Breast epithelium (tissue), 4 donors: Measurements from ENCODE around the gene KCNIP4. TPM values are rescaled to one million over a fixed set of nuclear protein-coding genes. Genes with fewer than 3 reads are reported as not detected.

ENCODE experiments used
- DNase-seq, 2 donors: peaks; one replicate each; pipeline ENCODE4 v3.0.0-alpha.2; 2019; ENCODE audit warnings: low spot score in 2 of 2
- H3K27ac ChIP-seq, 2 donors: fragments of 200-600 bp; sonication (generic) in 1 of 2; one replicate each; pipeline ENCODE4 v1.5.1; 2016 to 2019; ENCODE audit warnings: mild to moderate bottlenecking in 1 of 2
- H3K27me3 ChIP-seq, 2 donors: fragments of 200-600 bp; sonication (generic) in 1 of 2; one replicate each; pipeline versions ENCODE4 v1.5.1 to v1.6.0; 2017 to 2019; ENCODE audit warnings: control low read depth in 1 of 2, mild to moderate bottlenecking in 1 of 2
- H3K36me3 ChIP-seq: fragments of 200-600 bp; one replicate; pipeline ENCODE4 v1.5.1; 2019
- H3K4me1 ChIP-seq, 2 donors: fragments of 200-600 bp; sonication (generic); one replicate each; pipeline ENCODE4 v1.5.1; 2016 to 2019; ENCODE audit warnings: control low read depth in 1 of 2
- H3K4me3 ChIP-seq, 3 donors: fragments of 200-600 bp; sonication (generic); 1 replicate in 2 of 3; 2 replicates in 1 of 3; pipeline ENCODE4 v1.5.1; 2016 to 2019; ENCODE audit warnings: mild to moderate bottlenecking in 3 of 3, moderate library complexity in 2 of 3
- H3K9me3 ChIP-seq, 2 donors: fragments of 200-600 bp; sonication (generic) in 1 of 2; one replicate each; pipeline ENCODE4 v1.5.1; 2016 to 2019; ENCODE audit warnings: control low read depth in 1 of 2
- POLR2A ChIP-seq: fragments of 450-650 bp; IDR thresholded peaks from one replicate; pipeline ENCODE4 v1.6.1; 2016; ENCODE audit warnings: antibody characterized with exemption, mild to moderate bottlenecking, moderate library complexity
- POLR2AphosphoS5 ChIP-seq, 3 donors: sonication (generic); formaldehyde crosslinking; IDR thresholded peaks; one replicate each; pipeline ENCODE4 v1.6.1; 2017; ENCODE audit warnings: antibody characterized with exemption in 3 of 3
- intact Hi-C: fragments of 100-400 bp; cut with DNase I; formaldehyde crosslinking; loops from one replicate; pipeline ENCODE4 v1.15.1; 2023; ENCODE audit warnings: low total_unique reads
- total RNA-seq, 3 donors: library from RNA; depleted of rRNA; stranded (reverse); fragments of >200 nt; gene quantifications; one replicate each; pipeline ENCODE4 v1.1.0, GENCODE V29; 2016
- TF ChIP-seq, protein P1 (sequence below), 3 donors: fragments of 450-650 bp; IDR thresholded peaks; one replicate each; pipeline ENCODE4 v1.5.1; 2016 to 2017; ENCODE audit warnings: antibody characterized with exemption in 3 of 3, mild to moderate bottlenecking in 3 of 3, moderate library complexity in 3 of 3

The KCNIP4 gene
- total RNA-seq, 3 donors from 2014 or later = 0.44 to 0.66 TPM; not detected in 1

DNA sequence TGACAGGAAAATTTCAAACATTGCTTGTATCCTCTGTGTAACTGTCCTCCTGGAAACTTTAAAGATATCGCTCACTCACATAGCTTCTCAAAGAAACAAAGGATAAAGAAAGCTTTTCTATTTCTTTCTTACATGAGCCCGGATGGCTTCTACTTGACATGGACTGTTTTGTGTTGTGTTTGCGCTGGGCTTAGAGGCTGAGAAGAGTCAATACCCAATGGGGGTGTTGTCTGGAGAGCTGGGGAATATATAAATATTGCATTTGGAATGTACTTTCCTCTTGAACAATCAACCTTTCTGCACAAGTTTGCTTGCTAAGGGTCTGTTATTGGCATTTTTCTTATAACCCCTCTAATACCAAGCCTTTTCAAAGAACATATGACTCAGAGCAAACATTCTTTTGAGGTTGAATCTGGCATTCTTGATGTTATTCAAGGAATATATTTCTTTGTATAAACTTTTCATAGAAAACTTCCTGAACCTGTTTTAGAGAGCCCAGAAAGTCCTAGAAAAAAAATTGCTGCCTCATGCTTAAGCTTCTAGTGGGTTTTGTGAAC is 916.4 kb downstream of the KCNIP4 start:
- no peak overlapping the region for H3K27ac ChIP-seq
- TF ChIP-seq POLR2A (no peak), POLR2AphosphoS5 (IDR thresholded peaks at IDR 0.05) (no peak)
- TF ChIP-seq, protein P1, sequence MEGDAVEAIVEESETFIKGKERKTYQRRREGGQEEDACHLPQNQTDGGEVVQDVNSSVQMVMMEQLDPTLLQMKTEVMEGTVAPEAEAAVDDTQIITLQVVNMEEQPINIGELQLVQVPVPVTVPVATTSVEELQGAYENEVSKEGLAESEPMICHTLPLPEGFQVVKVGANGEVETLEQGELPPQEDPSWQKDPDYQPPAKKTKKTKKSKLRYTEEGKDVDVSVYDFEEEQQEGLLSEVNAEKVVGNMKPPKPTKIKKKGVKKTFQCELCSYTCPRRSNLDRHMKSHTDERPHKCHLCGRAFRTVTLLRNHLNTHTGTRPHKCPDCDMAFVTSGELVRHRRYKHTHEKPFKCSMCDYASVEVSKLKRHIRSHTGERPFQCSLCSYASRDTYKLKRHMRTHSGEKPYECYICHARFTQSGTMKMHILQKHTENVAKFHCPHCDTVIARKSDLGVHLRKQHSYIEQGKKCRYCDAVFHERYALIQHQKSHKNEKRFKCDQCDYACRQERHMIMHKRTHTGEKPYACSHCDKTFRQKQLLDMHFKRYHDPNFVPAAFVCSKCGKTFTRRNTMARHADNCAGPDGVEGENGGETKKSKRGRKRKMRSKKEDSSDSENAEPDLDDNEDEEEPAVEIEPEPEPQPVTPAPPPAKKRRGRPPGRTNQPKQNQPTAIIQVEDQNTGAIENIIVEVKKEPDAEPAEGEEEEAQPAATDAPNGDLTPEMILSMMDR (IDR thresholded peaks at IDR 0.05) = no peak
- H3K4me1 ChIP-seq = no peaks in the 10 kb centered on the region
- H3K36me3 ChIP-seq = no peaks in the 10 kb centered on the region
- H3K4me3 ChIP-seq = no peak overlapping the region
- no peaks in the 10 kb centered on the region for H3K27me3 ChIP-seq
- DNase-seq = no peak
- intact Hi-C loops = no loop called here
- no peaks in the 10 kb centered on the region for H3K9me3 ChIP-seq

DNA sequence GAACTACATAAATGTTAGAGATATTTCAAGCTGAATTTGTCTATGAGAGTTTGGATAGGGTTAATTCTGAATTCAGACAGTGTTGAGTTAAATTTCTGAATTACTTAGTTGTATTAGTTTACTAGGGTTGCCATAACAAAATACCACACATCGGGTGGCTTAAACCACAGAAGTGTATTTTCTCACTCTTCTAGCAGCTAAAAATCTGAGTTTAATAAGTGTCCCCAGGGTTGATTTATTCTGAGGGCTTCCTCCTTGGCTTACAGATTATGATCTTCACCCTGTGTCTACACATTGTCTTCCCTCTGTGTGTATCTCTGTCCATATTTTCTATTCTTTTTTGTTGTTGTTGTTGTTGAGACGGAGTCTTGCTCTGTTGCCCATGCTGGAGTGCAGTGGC is 929.8 kb downstream of the KCNIP4 start:
- H3K9me3 ChIP-seq = peaks cover 0 to 8% of the 10 kb centered on the region in 2 donors
- no peak overlapping the region for H3K4me3 ChIP-seq
- H3K27ac ChIP-seq = no peak overlapping the region
- intact Hi-C loops = no loop called here
- DNase-seq = no peak
- H3K4me1 ChIP-seq = no peaks in the 10 kb centered on the region
- no peaks in the 10 kb centered on the region for H3K36me3 ChIP-seq
- no peaks in the 10 kb centered on the region for H3K27me3 ChIP-seq
- TF ChIP-seq POLR2A = no peak
- TF ChIP-seq, protein P1 (IDR thresholded peaks at IDR 0.05) = no peak
- TF ChIP-seq POLR2AphosphoS5 (IDR thresholded peaks at IDR 0.05) = no peak

DNA sequence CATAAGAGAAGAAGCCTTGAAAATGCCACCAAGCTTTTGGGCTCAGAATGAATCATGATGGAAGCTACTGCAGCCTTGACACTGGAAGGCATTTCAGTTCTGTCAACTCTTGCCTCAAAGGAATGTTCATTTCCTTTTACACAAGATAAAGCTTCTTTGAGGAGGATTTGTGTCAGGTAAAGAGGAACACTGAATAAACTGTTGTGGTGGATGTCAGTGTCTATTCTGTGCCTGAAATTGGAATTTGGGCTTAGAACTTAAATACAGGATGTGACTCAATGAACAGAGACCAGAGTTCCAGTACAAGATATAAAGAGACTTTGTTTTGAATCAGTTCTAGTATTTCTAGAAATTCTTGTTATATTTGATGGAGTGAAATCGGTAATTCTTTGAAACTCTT is 935.1 kb downstream of the KCNIP4 start:
- Histone ChIP-seq H3K36me3 (no peaks in the 10 kb centered on the region), H3K27ac (no peak overlapping the region), H3K4me3 (no peak overlapping the region), H3K9me3 (no peaks in the 10 kb centered on the region), H3K27me3 (no peaks in the 10 kb centered on the region), H3K4me1 (no peaks in the 10 kb centered on the region)
- intact Hi-C loops = no loop called here
- no peak for TF ChIP-seq POLR2A
- TF ChIP-seq, protein P1 (IDR thresholded peaks at IDR 0.05) = no peak
- TF ChIP-seq POLR2AphosphoS5 (IDR thresholded peaks at IDR 0.05) = no peak
- no peak for DNase-seq

DNA sequence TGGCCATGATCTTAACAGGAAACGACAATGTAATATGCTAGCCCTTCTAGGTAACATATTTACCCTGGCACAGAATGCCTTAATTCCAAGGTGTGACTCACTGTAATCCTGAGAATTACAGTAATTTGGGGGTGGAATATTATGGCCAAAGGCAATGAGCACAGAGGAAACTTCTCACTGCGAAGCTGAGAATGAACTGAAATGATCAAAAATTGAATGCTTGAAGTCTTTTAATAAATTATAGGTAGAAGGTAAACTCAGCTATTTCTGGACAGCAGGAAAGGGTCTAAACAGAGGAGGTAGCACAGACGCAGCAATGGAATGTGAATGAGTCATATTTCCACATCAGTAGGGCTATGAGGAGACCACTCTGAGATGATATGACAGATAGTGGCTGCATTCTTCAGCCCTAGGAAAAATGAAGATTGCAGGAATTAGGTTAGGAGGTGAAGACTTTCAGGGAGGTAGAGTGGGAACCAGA is 935.7 kb downstream of the KCNIP4 start:
- TF ChIP-seq, protein P1 (IDR thresholded peaks at IDR 0.05) = no peak
- TF ChIP-seq POLR2AphosphoS5 (IDR thresholded peaks at IDR 0.05) = no peak
- TF ChIP-seq POLR2A = no peak
- no peaks in the 10 kb centered on the region for H3K36me3 ChIP-seq
- no peaks in the 10 kb centered on the region for H3K27me3 ChIP-seq
- DNase-seq = no peak
- no peaks in the 10 kb centered on the region for H3K9me3 ChIP-seq
- no peak overlapping the region for H3K27ac ChIP-seq
- no peaks in the 10 kb centered on the region for H3K4me1 ChIP-seq
- intact Hi-C loops = no loop called here
- H3K4me3 ChIP-seq = no peak overlapping the region

DNA sequence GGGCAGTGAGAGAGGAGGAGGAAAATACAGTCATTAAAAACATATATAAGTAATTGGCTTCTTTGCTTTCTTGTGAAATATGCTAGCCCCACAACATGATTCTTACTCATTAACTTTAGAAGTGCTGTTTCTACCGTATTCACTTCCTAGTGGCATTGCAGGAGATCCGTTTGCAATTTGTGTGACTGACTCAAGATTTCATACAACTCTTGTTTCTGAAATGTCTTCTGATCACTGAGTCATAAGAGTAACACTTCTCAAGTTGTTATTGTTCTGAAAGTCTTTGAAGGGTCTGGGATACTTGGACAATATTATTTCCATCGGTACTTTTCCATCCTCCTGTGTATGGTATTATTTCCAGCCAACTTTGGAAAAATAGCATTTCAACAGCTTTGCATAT is 937.5 kb downstream of the KCNIP4 start:
- Histone ChIP-seq H3K36me3 (no peaks in the 10 kb centered on the region), H3K9me3 (no peaks in the 10 kb centered on the region), H3K4me3 (no peak overlapping the region), H3K27me3 (no peaks in the 10 kb centered on the region), H3K27ac (no peak overlapping the region), H3K4me1 (no peaks in the 10 kb centered on the region)
- DNase-seq = no peak
- TF ChIP-seq, protein P1 (IDR thresholded peaks at IDR 0.05) = no peak
- no peak for TF ChIP-seq POLR2AphosphoS5 (IDR thresholded peaks at IDR 0.05)
- TF ChIP-seq POLR2A = no peak
- intact Hi-C loops = no loop called here
